H1 (cell line): ENCODE results near the gene CDCA7. TPM values are rescaled to one million over a fixed set of nuclear protein-coding genes. Genes with fewer than 3 reads are reported as not detected.

ENCODE experiments used
- CTCF ChIA-PET: fragments of 300-600 bp; sonication (Branson Sonifier 250); formaldehyde crosslinking; loops from one replicate; lab custom pipeline; 2021; ENCODE audit not compliant: partially characterized antibody; lab: Charles Lee
- POLR2A ChIA-PET: fragments of 300-600 bp; sonication (Branson Sonifier 250); formaldehyde crosslinking; loops from one replicate; lab custom pipeline; 2021; ENCODE audit warnings: inconsistent platforms; ENCODE audit not compliant: partially characterized antibody; lab: Charles Lee
- DNase-seq, 2 experiments: peaks; one replicate each; pipeline versions ENCODE4 v3.0.0 to v3.0.0-alpha.2; 2010 to 2022; ENCODE audit warnings: low spot score in 2 of 2, low read depth in 1 of 2, mixed read lengths in 1 of 2
- FAIRE-seq: peaks from 2 replicates; lab custom pipeline; 2011; peaks lifted over from hg19 to GRCh38; lab: Jason Lieb, UNC
- H2AFZ ChIP-seq: 2 replicates; pipeline ENCODE4 v1.8.1; 2012; ENCODE audit warnings: low read length, inconsistent platforms
- H2AK5ac ChIP-seq: 2 replicates; pipeline ENCODE4 v1.6.1; 2013; ENCODE audit warnings: low read depth, low read length
- H2BK120ac ChIP-seq: replicated peaks from 2 replicates; pipeline ENCODE3; 2013; ENCODE audit warnings: low read depth, low read length, inconsistent platforms
- H2BK12ac ChIP-seq: 2 replicates; pipeline ENCODE4 v1.6.1; 2013; ENCODE audit warnings: low read depth, low read length
- H2BK15ac ChIP-seq: 2 replicates; pipeline ENCODE4 v1.6.1; 2013; ENCODE audit warnings: low read length
- H2BK20ac ChIP-seq: 2 replicates; pipeline ENCODE4 v1.6.1; 2013; ENCODE audit warnings: low read length
- H2BK5ac ChIP-seq: 2 replicates; pipeline ENCODE4 v1.6.1; 2013; ENCODE audit warnings: low read depth, low read length
- H3K14ac ChIP-seq: 2 replicates; pipeline ENCODE4 v1.6.1; 2013; ENCODE audit warnings: inconsistent platforms; ENCODE audit not compliant: insufficient read length
- H3K18ac ChIP-seq: 2 replicates; pipeline ENCODE4 v1.6.1; 2013; ENCODE audit warnings: low read length; ENCODE audit errors: extremely low read depth
- H3K23ac ChIP-seq: 2 replicates; pipeline ENCODE4 v1.6.1; 2013; ENCODE audit warnings: inconsistent platforms; ENCODE audit not compliant: insufficient read length
- H3K23me2 ChIP-seq: 2 replicates; pipeline ENCODE4 v1.6.1; 2013; ENCODE audit warnings: low read depth, low read length
- H3K27ac ChIP-seq: 2 replicates; pipeline ENCODE4 v1.6.1; 2011; ENCODE audit warnings: low read depth, low read length, inconsistent platforms
- H3K27me3 ChIP-seq, 4 experiments: replicated peaks in 1 of 4; 1 replicate in 1 of 4; 2 replicates in 3 of 4; pipeline versions ENCODE4 v1.6.1 to v1.8.1; 2011 to 2013; ENCODE audit warnings: low read length in 3 of 4, mild to moderate bottlenecking in 3 of 4, inconsistent platforms in 2 of 4, mixed read lengths in 2 of 4, moderate library complexity in 1 of 4; ENCODE audit not compliant: control insufficient read depth in 3 of 4, insufficient read depth in 3 of 4; ENCODE audit errors: extremely low read depth in 1 of 4
- H3K36me3 ChIP-seq, 4 experiments: 2 replicates each; pipeline versions ENCODE4 v1.6.1 to v1.8.1; 2011 to 2013; ENCODE audit warnings: mild to moderate bottlenecking in 4 of 4, low read length in 3 of 4, moderate library complexity in 2 of 4, control low read depth in 1 of 4, inconsistent platforms in 1 of 4; ENCODE audit not compliant: insufficient read depth in 4 of 4, control insufficient read depth in 2 of 4
- H3K4ac ChIP-seq: replicated peaks from 2 replicates; pipeline ENCODE3; 2013; ENCODE audit warnings: low read length, low read depth, mixed read lengths, inconsistent platforms; ENCODE audit not compliant: insufficient read length
- H3K4me1 ChIP-seq, 4 experiments: replicated peaks in 1 of 4; 1 replicate in 1 of 4; 2 replicates in 3 of 4; pipeline versions ENCODE4 v1.6.1 to v1.8.1; 2011 to 2013; ENCODE audit warnings: low read length in 3 of 4, inconsistent platforms in 2 of 4, mixed read lengths in 1 of 4; ENCODE audit not compliant: insufficient read depth in 4 of 4, control insufficient read depth in 3 of 4
- H3K4me2 ChIP-seq, 2 experiments: 2 replicates each; pipeline versions ENCODE4 v1.6.1 to v1.8.1; 2011 to 2013; ENCODE audit warnings: low read depth in 2 of 2, low read length in 2 of 2, control low read depth in 1 of 2, inconsistent platforms in 1 of 2, mild to moderate bottlenecking in 1 of 2; ENCODE audit not compliant: insufficient read depth in 1 of 2
- H3K4me3 ChIP-seq, 4 experiments: fragments of 200-600, 300-600 bp in 1 of 4; sonication (generic), shearing (Covaris generic), sonication (Bioruptor Twin) in 1 of 4; 2 replicates each; pipeline versions ENCODE4 v1.5.1 to v1.8.1; 2011 to 2016; ENCODE audit warnings: low read length in 4 of 4, low read depth in 3 of 4, control low read depth in 2 of 4, inconsistent platforms in 2 of 4, mild to moderate bottlenecking in 2 of 4, mixed read lengths in 1 of 4, moderate library complexity in 1 of 4; ENCODE audit not compliant: insufficient read depth in 2 of 4; ENCODE audit errors: extremely low read depth in 1 of 4
- H3K56ac ChIP-seq: replicated peaks from 2 replicates; pipeline ENCODE3; 2013; ENCODE audit warnings: low read depth, mild to moderate bottlenecking, mixed read lengths, low read length, inconsistent platforms; ENCODE audit not compliant: insufficient read length
- H3K79me1 ChIP-seq: 2 replicates; pipeline ENCODE4 v1.6.1; 2013; ENCODE audit warnings: low read depth, low read length, control low read depth
- H3K79me2 ChIP-seq, 2 experiments: 2 replicates each; pipeline versions ENCODE4 v1.6.1 to v1.8.1; 2012 to 2013; ENCODE audit warnings: low read length in 2 of 2, mild to moderate bottlenecking in 2 of 2, inconsistent platforms in 1 of 2; ENCODE audit not compliant: insufficient read depth in 2 of 2, control insufficient read depth in 1 of 2
- H3K9ac ChIP-seq, 4 experiments: replicated peaks in 1 of 4; 1 replicate in 1 of 4; 2 replicates in 3 of 4; pipeline versions ENCODE4 v1.6.1 to v1.8.1; 2011 to 2013; ENCODE audit warnings: low read depth in 3 of 4, low read length in 3 of 4, control low read depth in 2 of 4, mild to moderate bottlenecking in 2 of 4, moderate library complexity in 2 of 4, inconsistent platforms in 1 of 4; ENCODE audit errors: extremely low read depth in 1 of 4
- H3K9me3 ChIP-seq, 2 experiments: 2 replicates each; pipeline versions ENCODE4 v1.6.1 to v1.8.1; 2012 to 2013; ENCODE audit warnings: mild to moderate bottlenecking in 2 of 2, moderate library complexity in 2 of 2, control low read depth in 1 of 2, inconsistent platforms in 1 of 2, low read depth in 1 of 2, low read length in 1 of 2, mixed read lengths in 1 of 2; ENCODE audit not compliant: insufficient read depth in 2 of 2
- H4K20me1 ChIP-seq, 2 experiments: replicated peaks in 1 of 2; 2 replicates each; pipeline versions ENCODE3 to v1.8.1; 2011 to 2013; ENCODE audit warnings: inconsistent platforms in 2 of 2, low read length in 2 of 2, mild to moderate bottlenecking in 1 of 2; ENCODE audit not compliant: insufficient read depth in 2 of 2, control insufficient read depth in 1 of 2
- H4K5ac ChIP-seq: 2 replicates; pipeline ENCODE4 v1.6.1; 2013; ENCODE audit warnings: low read length, low read depth, mixed read lengths, inconsistent platforms; ENCODE audit not compliant: insufficient read length
- H4K8ac ChIP-seq: 2 replicates; pipeline ENCODE4 v1.8.0; 2013; ENCODE audit warnings: mild to moderate bottlenecking, moderate library complexity, low read length, inconsistent platforms; ENCODE audit not compliant: insufficient read depth; ENCODE audit errors: extremely low read depth
- H4K91ac ChIP-seq: replicated peaks from 2 replicates; pipeline ENCODE3; 2013; ENCODE audit warnings: low read length, mixed read lengths, inconsistent platforms; ENCODE audit not compliant: insufficient read length
- KDM1A ChIP-seq: fragments of 200-600, 300-600 bp; sonication (generic); IDR thresholded peaks from 2 replicates; pipeline ENCODE4 v1.7.1; 2016; ENCODE audit warnings: mild to moderate bottlenecking, low read length, borderline replicate concordance
- POLR2A ChIP-seq, 2 experiments: IDR thresholded peaks; 1 replicate in 1 of 2; 2 replicates in 1 of 2; pipeline ENCODE4 v1.6.1; 2011; ENCODE audit warnings: low read depth in 2 of 2, low read length in 2 of 2, mild to moderate bottlenecking in 2 of 2; ENCODE audit errors: control extremely low read depth in 1 of 2
- RBBP5 ChIP-seq: IDR thresholded peaks from 2 replicates; pipeline ENCODE4 v1.7.1; 2012; ENCODE audit warnings: low read depth, mild to moderate bottlenecking, inconsistent platforms, low read length, moderate library complexity, borderline replicate concordance
- SIN3A ChIP-seq, 2 experiments: IDR thresholded peaks in 1 of 2; conservative IDR thresholded peaks in 1 of 2; 2 replicates each; pipeline ENCODE4 v1.6.1; 2011 to 2012; ENCODE audit warnings: low read length in 2 of 2, improper control_type of control experiment in 1 of 2, low read depth in 1 of 2, mild to moderate bottlenecking in 1 of 2
- SRF ChIP-seq: IDR thresholded peaks from 2 replicates; pipeline ENCODE4 v1.6.1; 2011; ENCODE audit warnings: mild to moderate bottlenecking, low read depth, low read length, moderate library complexity
- TEAD4 ChIP-seq: IDR thresholded peaks from 2 replicates; pipeline ENCODE4 v1.6.1; 2012; ENCODE audit warnings: low read depth, low read length, inconsistent platforms, mixed read lengths
- ZNF274 ChIP-seq: IDR thresholded peaks from 2 replicates; pipeline ENCODE4 v1.7.0; 2012; ENCODE audit warnings: low read length, borderline replicate concordance; ENCODE audit errors: extremely low read depth
- WGBS, 2 experiments: shearing (Covaris generic) in 1 of 2; methylation state at CpG; one replicate each; pipeline versions ENCODE4 v1.1.6 to v1.1.7; 2013 to 2015; ENCODE audit warnings: low lambda C conversion rate in 2 of 2, mixed read lengths in 2 of 2, inconsistent platforms in 1 of 2, low coverage in 1 of 2, missing lambda C conversion rate in 1 of 2; ENCODE audit not compliant: insufficient replicate concordance in 2 of 2, insufficient coverage in 1 of 2, insufficient read length in 1 of 2; ENCODE audit errors: extremely low coverage in 1 of 2, missing lambda C conversion rate in 1 of 2; 5-methylcytosine and 5-hydroxymethylcytosine counted together
- polyA plus RNA-seq, 7 experiments: library from polyadenylated mRNA; depleted of rRNA in 3 of 7; stranded (reverse) in 5 of 7; unstranded in 2 of 7; fragments of >200 nt in 5 of 7; fragments of 200-250 nt in 2 of 7; gene quantifications; 1 replicate in 5 of 7; 2 replicates in 1 of 7; 4 replicates in 1 of 7; pipeline versions ENCODE4 v1.2.1 to v1.2.3, GENCODE V29; 2011 to 2013; ENCODE audit warnings: missing spikeins in 2 of 7, mixed read lengths in 2 of 7
- total RNA-seq: library from RNA; stranded (reverse); fragmentation: NEBNext Ultra II Directional; extraction: Animal tissue kit (Norgen Biotek cat#: 25700); gene quantifications from 2 replicates; pipeline ENCODE4 v1.2.1, GENCODE V29; 2021

Gene CDCA7
- total and polyA plus RNA-seq, 2 of the 8 experiments (the other 6 are each of a cell fraction or from before 2014, with no cell fraction given), result 64.4 to 80.4 TPM

DNA sequence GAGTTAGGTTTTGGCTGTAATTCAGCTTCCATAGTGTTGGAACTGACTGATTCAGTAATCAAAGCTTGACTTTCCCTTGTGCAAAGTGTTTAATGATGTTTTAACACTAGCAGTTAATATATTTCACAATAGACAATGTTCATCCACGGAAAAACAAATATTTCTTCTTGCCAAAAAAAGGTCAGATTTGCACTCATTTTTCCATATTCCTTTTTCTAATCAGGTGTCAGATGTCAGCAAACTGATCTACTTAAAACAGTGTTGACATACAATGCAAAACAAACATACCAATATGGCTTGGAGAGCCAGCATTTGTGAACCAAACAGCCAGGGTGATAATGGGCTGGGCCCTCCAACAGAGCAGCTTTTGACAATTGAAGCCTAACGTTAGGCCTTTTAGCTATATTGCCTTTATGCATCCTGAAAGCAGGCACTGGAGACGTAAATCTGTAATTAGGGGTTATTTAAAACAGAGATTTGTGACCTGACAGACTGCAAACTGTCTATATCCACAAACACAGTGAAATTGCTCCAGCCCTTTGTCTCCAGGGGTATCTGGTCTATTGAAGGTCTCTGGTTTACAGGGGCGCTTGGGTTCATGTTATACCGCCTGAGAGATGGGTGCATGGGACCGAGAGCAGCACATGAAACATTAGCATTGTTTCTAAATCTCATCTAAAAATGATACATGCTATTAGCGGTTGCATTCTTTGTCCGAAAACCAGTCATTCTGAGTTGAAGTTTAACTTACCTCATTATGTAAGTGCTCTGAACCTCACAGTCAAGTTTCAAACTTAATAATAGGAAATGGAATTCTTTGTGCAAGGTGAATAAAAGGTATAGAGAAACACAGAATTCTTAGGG lies 7.1 kb upstream of the CDCA7 start:
- H3K27me3 ChIP-seq, result no peaks in the 10 kb centered on the region
- H3K23ac ChIP-seq, result no peak overlapping the region
- no peak overlapping the region for H3K14ac ChIP-seq
- no peak overlapping the region; a peak in 1 of 4 replicates for H3K4me2 ChIP-seq
- no peak overlapping the region for H3K27ac ChIP-seq
- DNase-seq, result no peak
- no peak overlapping the region for H3K4ac ChIP-seq
- H3K18ac ChIP-seq, result no peak overlapping the region
- no peaks in the 10 kb centered on the region for H4K20me1 ChIP-seq
- no peaks in the 10 kb centered on the region for H3K23me2 ChIP-seq
- no peak overlapping the region for H2AK5ac ChIP-seq
- no peak overlapping the region for H2BK20ac ChIP-seq
- 79% methylated on average over 8 of the region's 8 CpGs; no CpG with 5 or more reads in 1 of the 2 experiments for whole genome bisulfite sequencing, 2 experiments
- H2BK15ac ChIP-seq, result no peak overlapping the region
- ChIA-PET POLR2A (no interaction called here), CTCF (no interaction called here)
- no peaks in the 10 kb centered on the region for H3K36me3 ChIP-seq
- H2BK12ac ChIP-seq, result no peak overlapping the region
- no peak overlapping the region for H4K5ac ChIP-seq
- no peaks in the 10 kb centered on the region for H3K79me2 ChIP-seq
- H4K91ac ChIP-seq, result no peak overlapping the region
- H3K9ac ChIP-seq, result no peak overlapping the region
- H3K4me1 ChIP-seq, result peaks cover 0 to 4% (median 3%) of the 10 kb centered on the region in 4 experiments; a peak in 3 of 7 replicates
- no peak for FAIRE-seq
- no peak overlapping the region for H3K4me3 ChIP-seq
- no peak overlapping the region for H3K56ac ChIP-seq
- TF ChIP-seq TEAD4, result no peak
- no peak for TF ChIP-seq POLR2A (IDR thresholded peaks at IDR 0.05; ENCODE audit: control extremely low read depth in 1 of 2, low read depth in 2 of 2, low read length in 2 of 2)
- TF ChIP-seq RBBP5, result no peak
- no peak for TF ChIP-seq SIN3A (conservative IDR thresholded peaks at IDR 0.05 in 1 of 2, IDR thresholded peaks at IDR 0.05 in 1 of 2; ENCODE audit: low read depth in 1 of 2, low read length in 2 of 2)
- TF ChIP-seq SRF, result no peak
- TF ChIP-seq KDM1A, result no peak
- TF ChIP-seq ZNF274, result no peak
- H3K9me3 ChIP-seq, result no peaks in the 10 kb centered on the region; a peak in 1 of 4 replicates
- H2BK5ac ChIP-seq, result no peak overlapping the region
- H2AFZ ChIP-seq, result no peak overlapping the region
- H4K8ac ChIP-seq, result no peak overlapping the region
- H2BK120ac ChIP-seq, result no peak overlapping the region
- H3K79me1 ChIP-seq, result no peaks in the 10 kb centered on the region
